ENCODE measurements around the gene SREK1IP1.

- TF ChIP-seq CTCF (IDR thresholded peaks at IDR 0.05 in 2 of 3, conservative IDR thresholded peaks at IDR 0.05 in 1 of 3; ENCODE audit: control insufficient read depth in 2 of 3, extremely low read depth in 1 of 3, insufficient read depth in 1 of 3, low read depth in 3 of 3, low read length in 3 of 3) (no peak), POLR2A (IDR thresholded peaks at IDR 0.05; ENCODE audit: low read depth, low read length) (no peak), PAX5 (IDR thresholded peaks at IDR 0.05; ENCODE audit: borderline replicate concordance, low read depth, low read length) (no peak), CHD4 (IDR thresholded peaks at IDR 0.05) (no peak), SIX5 (IDR thresholded peaks at IDR 0.05; ENCODE audit: low read depth, low read length, severe bottlenecking) (no peak), KDM1A (IDR thresholded peaks at IDR 0.05; ENCODE audit: borderline replicate concordance) (no peak), TAF1 (IDR thresholded peaks at IDR 0.05; ENCODE audit: borderline replicate concordance, low read depth, low read length) (no peak), RAD21 (IDR thresholded peaks at IDR 0.05; ENCODE audit: insufficient read depth, low read depth, low read length) (no peak), CUX1 (IDR thresholded peaks at IDR 0.05; ENCODE audit: insufficient replicate concordance, low read depth, low read length) (no peak), MYC (IDR thresholded peaks at IDR 0.05; ENCODE audit: insufficient read depth, insufficient read length, insufficient replicate concordance, low read length, severe bottlenecking) (no peak), POLR2AphosphoS5 (IDR thresholded peaks at IDR 0.05; ENCODE audit: low read length) (no peak), CHD2 (IDR thresholded peaks at IDR 0.05; ENCODE audit: borderline replicate concordance, low read depth, low read length) (no peak), ATF3 (IDR thresholded peaks at IDR 0.05; ENCODE audit: borderline replicate concordance, extremely low read depth, low read depth, low read length) (no peak)
These were observed 25.7 kb downstream of the SREK1IP1 start for GRCh38 chr5:64742821-64743220.

Measured in GM12878 (cell line).